NCI-H1105 (cell line): ENCODE measurements around the gene LIG1.

ENCODE experiments used
- DNase-seq: peaks from one replicate; lab custom pipeline; 2025; lab: John Stamatoyannopoulos, UW

LIG1 gene

GRCh38 chr19:48169939-48170803 lies at the start of gene LIG1, which contains the start of gene ZSWIM9:
Gene LIG1, minus strand, starts transcription at chr19:48170344. Its CDS starts 4,778 bp downstream, at chr19:48165566.
Gene ZSWIM9, plus strand, starts transcription at chr19:48170680. Its CDS starts 1,123 bp downstream, at chr19:48171803.
- peak; percentile 97 for DNase-seq

DNA sequence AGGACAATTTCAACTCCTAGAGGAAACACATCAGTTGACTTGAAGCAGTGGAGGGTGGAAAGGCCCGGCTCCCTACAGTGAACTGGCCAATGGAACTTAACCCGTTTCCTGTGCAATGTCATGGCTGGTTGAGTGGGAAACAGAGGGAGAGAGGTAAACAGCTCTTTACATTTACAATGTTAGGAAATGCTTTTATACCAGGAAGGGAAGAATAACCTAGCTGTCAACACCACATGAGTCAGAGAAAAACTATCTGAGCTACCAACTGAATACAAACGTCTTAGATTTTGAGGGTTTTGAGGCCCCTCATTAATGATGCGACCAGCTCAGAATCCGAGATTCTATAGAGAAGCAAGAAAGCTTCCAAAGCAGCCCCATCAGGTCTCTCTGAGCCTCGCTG lies 48.9 kb upstream of the LIG1 start:
- DNase-seq, result no peak

DNA sequence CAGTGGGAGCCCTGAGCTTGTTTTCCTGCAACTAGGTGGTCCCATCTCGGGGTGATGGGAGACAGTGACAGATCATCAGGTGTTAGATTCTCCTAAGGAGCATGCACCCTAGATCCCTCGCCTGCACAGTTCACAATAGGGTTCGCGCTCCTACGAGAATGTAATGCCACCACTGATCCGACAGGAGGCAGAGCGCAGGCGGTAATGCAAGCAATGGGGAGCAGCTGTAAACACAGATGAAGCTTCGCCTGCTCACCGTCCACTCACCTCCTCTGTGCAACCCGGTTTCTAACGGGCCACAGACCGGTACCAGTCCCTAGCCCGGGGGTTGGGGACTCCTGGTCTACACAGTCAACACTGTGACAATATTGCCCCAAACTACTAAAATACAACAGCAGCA lies 46.8 kb upstream of the LIG1 start:
- DNase-seq, result no peak

- DNase-seq, result no peak
Measured at GRCh38 chr19:48213959-48214358, 43.8 kb upstream of the LIG1 start.

GRCh38 chr19:48210005-48210404 lies 39.9 kb upstream of the LIG1 start:
- DNase-seq, result no peak

GRCh38 chr19:48206397-48207093 lies 36.4 kb upstream of the LIG1 start:
- no peak for DNase-seq

GRCh38 chr19:48203794-48204628 lies 33.9 kb upstream of the LIG1 start:
- peak; percentile 99 for DNase-seq

GRCh38 chr19:48203222-48203793 lies 33.2 kb upstream of the LIG1 start:
- DNase-seq, result no peak

DNA sequence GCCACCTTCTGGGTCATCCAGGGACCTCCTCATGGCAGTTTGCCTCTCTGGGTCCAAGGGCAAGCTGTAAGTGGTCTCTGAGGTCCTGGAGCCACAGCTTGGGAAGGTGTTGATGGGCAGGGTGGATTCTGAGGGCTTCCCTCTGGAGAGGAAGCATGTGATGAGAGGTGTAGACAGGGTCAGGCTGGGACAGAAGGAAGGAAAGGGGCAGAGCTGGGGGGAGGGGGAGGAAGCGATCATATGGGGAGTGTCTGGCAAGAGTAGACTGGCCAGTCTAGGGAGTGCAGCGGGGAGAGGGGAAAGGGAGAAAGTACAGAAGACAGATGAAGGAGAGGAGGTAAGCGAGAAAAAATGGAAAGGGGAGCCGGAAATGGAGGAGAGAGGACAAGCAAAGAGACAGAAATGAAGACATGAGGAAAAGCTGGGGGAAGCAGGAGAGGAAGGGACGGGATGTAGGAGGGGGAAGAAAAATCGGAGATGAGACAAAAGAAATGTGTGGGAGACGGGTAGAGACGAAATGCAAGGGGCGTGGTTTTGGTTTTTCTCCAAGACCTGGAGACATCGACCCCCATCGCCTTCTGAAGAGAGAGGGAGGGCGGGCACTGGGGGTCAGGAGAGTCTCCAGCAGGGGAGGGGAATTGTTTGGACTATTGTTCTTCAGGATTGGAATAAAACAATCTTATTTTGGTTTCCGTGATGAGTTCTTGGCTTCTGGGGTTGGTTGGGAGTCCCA lies 27.0 kb upstream of the LIG1 start:
- DNase-seq, result no peak

GRCh38 chr19:48196321-48196763 lies 26.2 kb upstream of the LIG1 start:
- DNase-seq, result peak; percentile 32

- DNase-seq, result no peak
Measured at GRCh38 chr19:48194844-48195830, 25.0 kb upstream of the LIG1 start.

DNA sequence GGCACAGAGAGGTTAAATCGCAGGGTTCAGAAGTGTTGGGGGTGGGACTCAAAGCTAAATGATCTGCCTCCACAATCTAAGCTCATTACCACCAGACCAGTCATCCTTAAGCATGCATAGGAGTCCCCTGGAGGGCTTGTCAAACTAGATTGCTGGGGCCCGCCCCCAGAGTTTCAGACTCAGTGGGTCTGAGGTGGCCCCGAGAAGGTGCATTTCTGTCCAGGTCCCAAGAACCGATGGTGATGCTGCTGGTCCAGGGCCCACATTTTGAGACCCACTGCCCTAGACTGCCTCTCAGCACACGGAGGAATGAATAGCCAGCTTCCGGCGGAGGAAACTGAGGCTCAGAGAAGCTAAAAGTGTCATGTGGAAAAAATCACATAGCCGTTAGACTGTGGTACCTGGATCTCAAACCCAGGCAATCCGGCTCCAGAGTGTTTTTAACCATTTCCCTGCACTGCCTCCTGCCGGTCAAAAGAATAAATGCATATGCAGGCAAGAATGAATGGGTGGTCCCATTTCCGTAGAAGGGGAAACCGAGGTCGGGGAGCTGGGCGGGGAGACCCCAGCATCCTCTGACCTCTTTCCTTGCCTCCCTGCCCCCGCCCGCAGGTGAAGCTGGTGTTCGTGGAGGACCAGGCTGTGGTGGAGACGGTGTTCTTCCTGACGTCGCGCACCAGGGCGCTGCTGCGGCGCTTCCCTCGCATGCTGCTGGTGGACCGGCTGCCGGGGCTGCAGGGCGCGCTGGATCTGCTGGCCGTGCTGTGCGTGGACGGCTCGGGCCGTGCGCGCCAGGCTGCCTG lies 24.1 kb upstream of the LIG1 start:
- DNase-seq, result no peak

- no peak for DNase-seq
Measured at GRCh38 chr19:48192750-48193149, 22.6 kb upstream of the LIG1 start.

DNA sequence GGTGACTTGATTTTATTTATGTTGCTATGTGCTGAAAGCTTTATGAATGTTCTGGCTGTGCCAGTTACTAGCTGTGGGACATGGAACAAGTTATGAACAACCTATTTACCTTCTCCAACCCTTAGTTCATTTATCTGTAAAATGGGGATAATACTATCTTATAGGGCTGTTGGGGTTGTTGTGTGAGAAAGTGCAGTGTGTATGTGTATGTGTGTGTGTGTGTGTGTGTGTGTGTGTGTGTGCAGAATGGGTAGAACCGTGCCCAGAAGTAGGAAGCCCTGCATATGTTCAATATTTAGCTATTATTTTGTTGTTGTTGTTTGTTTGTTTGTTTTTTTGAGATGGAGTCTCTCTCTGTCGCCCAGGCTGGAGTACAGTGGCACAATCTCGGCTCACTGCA lies 20.7 kb upstream of the LIG1 start:
- no peak for DNase-seq

GRCh38 chr19:48190288-48190884 lies 20.2 kb upstream of the LIG1 start:
- no peak for DNase-seq

DNA sequence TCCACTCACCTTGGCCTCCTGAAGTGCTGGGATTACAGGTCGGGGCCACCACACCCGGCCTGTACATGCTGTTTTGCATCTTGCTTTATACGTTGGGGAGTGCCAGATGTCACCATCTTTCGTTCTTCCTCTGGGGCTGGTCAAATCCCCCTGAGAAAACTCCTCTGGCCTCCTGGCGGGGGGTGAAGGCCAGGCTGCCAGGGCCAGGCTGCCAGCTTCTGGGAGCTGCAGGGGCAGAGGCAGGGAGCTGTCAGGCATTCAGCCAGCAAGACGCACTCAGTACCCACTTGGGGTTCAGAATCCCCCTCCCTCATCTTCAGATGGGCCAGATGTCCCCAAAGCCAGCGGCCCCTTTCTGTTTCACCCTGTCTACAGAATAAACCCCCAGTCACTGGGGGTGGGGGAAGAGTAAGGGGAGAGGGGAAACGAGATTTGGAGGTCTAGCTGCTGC lies 16.4 kb upstream of the LIG1 start:
- no peak for DNase-seq

GRCh38 chr19:48186015-48186414 lies 15.9 kb upstream of the LIG1 start:
- no peak for DNase-seq

DNA sequence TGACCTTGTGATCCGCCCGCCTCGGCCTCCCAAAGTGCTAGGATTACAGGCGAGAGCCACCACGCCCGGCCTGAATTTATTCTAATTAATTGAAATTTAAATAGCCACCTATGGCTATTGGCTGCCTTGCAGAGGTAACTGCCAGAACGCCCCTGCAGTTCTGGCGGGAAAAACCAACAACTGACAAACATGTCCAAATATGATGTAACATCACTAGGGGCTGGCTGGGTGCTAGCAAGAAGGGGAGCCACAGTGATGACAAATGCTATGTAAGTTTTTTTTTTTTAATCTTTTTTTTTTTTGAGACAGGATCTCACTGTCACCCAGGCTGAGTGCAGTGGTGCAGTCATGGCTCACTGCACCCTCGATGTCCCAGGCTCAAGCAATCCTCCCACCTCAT lies 13.2 kb upstream of the LIG1 start:
- DNase-seq, result no peak

- DNase-seq, result no peak
Measured at GRCh38 chr19:48182434-48182833, 12.3 kb upstream of the LIG1 start.
